ENCODE results near the gene L1CAM.

The L1CAM gene

DNA sequence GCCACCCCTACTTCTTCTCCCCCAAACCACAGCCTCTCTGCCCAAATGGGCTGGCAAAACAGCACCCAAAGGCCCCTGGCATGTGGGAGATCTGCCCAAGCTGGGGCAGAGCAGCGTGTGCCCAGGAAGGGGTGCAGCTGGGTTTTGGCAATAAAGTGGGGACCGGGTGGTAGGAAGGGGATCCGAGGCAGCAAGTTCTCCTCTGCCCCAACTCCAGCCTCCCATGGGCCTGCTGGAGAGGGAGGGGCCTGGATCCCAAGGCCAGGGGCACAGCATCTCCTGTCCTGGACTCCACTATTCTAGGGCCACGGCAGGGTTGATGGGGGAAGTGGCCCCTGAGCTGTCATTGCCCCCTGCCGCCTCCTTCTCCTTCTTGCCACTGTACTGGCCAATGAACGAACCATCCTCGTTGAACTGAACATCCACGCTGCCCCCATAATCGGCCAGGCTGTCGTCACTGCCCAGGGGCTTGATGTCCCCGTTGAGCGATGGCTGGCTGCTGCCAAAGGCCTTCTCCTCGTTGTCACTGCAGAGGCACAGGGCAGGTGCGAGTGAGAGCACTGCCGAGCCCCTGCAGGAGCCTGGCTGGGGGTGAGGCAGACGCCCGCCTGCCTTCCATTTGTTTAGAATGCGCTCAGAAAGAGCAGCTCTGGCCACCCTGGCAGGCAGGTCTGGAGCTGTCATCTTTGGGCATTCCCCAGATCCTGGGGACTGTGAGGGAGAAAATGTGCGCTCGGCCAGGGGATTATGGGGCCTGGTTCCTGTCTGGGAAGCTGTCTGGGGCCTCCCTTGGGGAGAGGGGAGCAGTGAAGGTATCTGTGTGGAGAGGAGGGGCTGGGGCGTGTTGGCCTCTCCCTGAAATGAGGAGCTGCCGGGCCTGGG lies 23.4 kb downstream of the L1CAM start:
- no peak for DNase-seq

DNA sequence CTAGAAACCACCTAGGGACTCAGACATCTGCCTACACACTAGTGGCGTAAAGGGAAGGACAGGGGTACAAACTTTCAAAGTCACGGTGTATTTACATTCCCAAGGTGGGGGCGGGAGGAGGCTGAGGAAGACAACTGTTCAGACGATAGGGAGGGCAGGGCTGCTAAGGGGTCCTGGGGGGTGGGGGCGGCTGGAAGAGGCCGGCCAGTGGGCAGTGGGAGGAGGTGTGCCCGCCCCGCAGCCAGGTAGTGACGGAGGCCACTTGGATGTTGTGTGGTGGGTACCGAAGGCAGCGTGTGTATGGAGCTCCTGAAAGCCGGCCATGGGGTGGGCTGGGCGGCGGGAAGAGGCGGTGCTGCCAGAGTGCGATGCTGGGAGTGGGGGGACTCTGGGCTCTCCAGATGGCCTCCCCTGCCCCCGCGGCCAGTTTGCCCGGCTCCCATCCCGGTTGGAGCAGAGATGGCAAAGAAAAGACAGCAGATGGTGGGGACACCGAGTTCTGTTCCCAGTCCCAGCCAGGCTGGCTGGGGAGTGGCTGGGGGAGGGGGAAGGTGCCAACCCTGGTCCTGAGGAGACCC lies 24.2 kb downstream of the L1CAM start:
- no peak for DNase-seq

DNA sequence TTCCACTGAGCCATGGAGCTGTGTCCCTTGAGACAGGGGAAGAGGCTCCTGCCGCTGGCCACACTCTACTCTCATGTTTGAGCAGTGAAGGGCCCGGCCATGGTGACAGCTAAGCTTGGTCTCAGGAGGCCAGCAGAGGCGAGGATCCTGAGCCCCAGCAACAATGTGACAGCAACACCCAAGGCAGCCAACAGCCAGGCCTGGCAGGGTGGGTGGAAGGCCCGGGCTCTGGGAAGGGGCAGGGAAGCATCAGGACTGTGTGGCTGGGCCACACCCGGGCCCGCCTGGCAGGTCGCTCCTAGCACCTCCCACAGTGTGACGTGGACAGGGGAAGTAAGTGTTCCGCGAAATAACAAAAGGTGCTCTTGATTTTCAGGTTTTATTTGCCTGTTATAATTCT lies 24.8 kb downstream of the L1CAM start:
- DNase-seq = no peak

DNA sequence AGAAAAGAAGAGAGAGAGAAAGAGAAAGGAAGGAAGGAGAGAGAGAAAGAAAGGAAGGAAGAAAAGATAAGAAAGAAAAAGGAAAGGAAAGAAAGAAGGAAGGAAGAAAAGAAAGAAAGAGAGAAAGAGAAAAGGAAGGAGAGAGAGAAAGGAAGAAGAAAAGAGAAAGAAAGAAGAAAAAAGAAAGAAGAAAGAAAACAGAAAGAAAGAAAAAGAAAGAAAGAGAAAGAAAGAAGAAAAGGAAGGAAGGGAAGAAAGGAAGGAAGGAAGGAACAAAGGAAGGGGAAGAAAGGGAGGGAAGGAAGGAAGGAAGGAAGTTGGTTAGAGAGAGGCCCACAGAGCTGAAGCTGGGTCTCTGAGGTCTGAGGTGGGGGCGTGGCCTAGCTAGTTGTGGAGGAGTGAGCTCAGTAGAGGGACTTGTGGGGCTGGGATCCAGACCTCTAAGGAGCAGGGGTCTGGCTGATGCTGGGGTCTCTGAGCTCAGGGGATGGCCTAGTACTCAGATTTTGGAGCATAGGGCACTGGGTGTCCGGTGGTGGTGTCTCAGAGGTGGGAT lies 28.5 kb downstream of the L1CAM start:
- DNase-seq = no peak

DNA sequence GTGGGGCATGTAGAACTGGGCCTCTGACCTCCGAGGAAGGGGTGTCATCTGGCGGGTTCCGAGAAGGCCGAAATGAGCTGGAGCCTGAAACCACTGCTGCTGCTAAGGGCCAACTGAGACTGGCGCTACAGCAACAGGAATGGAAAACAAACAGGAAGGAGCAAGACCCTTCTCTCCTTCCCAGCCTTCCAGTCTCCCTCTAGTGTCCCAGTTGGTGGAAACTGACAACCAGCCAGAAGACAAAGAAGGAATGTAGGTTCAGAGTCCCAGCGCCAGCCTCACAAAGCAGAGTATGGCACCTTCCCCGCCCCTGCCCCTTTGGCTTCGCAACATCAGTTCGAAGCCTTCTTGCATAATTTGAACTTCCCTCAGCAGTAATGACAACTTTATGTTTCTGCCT lies 31.3 kb downstream of the L1CAM start:
- no peak for DNase-seq

DNA sequence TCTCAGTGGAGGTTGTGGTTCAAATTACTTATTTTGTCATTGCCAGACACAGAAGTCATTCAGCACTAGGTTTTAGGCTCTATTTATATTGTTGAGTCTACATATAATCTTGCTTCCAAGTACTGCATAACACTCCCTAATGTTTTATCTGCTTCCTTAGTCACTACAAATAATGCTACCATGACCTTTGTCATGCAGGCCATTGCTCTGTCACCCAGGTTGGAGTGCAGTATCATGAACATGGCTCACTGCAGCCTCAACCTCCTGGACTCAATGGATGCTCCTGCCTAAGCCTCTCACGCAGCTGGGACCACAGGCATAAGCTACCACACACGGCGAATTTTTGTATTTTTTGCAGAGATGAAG lies 32.1 kb downstream of the L1CAM start:
- no peak for DNase-seq

DNA sequence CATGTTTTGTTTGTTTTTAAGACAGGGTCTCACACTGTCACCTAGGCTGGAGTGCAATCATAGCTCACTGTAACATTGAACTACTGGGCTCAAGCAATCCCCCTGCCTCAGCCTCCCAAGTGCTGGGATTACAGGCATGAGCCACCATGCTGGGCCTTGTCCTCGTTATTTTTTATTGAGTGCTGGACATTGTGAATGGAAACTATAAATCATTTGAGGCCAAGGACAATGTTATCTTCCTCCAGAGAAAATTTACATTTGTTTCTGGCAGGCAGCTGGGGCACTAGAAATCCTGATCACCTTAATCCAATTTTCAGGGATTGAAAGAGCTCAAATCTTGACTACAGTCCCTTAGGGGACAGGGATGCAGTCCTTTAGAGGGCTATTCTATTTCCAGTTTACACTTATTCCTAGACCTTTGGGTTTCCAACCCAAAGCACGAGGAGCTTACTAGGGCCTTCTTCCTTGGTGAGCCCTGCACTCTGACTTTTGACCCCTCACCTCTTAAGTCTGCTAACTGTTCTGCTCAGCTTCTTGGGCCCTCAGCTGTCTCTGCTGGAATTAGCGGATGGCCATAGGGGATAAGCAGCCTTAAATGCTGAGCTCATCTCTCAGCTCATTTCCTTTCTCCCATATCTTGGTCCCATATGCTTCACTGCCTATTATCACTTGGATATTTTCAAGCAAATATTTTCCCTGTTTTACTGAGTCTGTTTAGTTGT lies 32.6 kb downstream of the L1CAM start:
- no peak for DNase-seq

DNA sequence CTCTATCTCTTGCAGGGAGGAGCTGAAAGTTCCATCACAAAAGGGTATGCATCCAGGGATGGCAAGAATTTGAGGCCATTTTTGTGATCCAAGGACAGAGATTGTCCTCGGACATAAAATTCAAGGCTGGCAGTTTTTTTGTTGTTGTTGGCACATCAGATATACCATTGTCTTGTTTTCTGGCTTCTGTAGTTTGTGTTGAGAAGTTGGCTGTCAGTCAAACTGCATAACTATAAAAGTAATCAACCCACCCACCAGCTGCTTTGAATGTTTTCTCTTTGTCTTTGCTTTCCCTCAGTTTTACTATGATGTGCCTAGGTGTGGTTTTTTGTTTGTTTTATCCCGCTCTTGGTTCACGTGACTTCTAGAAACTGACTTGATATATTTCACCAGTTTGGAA lies 34.0 kb downstream of the L1CAM start:
- DNase-seq = no peak

DNA sequence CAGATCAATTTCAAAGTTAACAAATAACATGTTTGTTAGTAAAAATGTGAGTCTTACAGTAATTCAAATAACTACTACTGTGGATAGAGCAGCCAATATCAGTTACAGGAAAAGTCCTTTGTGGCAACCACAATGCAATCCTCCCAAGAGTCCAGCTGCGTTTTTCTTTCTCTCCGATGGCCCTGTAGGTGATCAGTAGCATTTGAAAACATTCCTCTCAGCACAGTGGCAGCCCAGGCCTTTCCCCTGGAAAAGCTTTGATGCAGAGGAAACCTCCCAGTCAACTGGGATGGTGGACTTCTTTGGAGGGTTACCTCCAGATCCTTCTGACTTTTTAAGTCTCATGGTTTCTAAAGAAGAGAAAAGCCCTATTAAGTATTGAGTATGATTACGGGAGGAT lies 37.6 kb downstream of the L1CAM start:
- DNase-seq = no peak

DNA sequence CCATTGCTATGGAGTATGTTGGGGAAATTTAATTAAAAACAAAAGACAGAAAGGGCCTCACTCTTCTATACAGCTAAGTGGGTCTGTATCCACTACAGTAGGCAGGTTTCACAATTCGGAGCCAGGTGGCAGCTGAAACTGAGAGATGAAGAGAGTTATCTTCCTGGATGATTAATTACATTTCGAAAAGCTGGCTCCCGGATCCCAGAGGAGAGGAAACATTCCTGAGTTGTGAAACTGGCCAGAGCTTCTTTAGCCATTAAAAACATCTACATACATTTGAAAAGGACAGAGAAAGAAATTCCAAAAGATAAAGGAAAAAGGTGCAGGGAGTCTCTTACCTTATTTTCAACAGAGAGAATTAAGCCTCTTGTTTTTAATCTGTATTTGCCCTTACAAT lies 40.1 kb downstream of the L1CAM start:
- no peak for DNase-seq

DNA sequence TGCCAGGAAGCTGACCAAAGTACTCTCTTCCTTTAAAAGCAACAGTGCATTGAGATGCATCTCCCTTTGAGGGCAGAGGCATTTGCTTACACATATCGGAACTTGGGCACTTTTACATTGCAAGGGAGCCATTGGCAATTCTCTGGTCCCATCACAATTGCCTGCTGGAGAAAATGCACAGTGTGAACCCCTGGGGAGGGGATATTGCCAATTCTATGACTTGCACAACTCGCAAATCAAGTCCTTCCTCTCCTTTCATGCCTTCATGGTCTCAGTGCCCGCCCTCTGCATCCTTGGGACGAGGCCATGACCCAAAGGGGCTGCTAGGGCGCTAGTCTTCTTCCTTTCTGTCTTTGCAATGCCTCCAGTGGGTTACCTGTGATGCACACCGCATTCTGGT lies 40.8 kb downstream of the L1CAM start:
- no peak for DNase-seq

DNA sequence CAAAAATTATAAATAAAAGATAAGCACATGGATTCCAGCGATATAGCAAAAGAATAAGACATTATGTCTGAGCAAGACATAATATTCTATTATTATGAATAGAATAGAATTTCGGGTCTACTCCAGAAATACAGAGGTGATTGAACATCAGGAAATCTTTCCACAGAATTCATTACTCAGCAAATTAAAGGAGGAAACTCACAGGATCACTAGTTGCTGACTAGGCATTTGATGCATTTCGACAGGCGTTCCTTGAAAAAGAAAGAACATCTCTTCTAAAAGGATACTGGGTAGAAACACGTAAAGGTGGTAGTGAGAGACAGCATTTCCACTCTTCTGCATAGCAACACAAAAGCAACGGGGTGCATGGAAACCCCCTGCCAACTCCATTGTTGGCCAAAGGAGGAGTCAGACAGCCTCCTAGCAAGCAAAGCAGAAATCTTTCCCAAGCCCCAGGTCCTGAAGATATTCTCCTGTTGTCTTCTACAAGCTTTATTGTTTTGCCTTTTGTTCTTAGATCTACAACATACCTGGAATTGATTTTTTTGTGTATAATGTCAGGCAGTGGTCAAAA lies 41.4 kb downstream of the L1CAM start:
- DNase-seq = no peak

DNA sequence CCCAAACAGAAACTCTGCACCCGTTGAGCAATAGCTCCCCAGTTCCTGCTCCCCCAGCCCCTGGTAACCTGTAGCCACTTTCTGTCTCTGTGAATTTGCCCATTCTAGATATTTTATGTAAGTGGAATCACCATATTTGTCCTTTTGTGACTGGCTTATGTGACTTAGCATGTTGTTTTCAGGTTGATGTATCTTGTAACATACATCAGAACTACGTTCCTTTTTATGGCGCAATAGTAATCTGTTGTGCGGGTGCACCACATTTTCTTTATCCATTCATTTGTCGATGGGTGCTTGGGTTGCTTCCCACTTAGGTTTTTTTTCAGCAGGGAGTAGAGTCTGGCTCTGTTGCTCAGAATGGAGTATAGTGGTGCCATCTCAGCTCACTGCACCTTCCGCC lies 49.1 kb downstream of the L1CAM start:
- DNase-seq = no peak

DNA sequence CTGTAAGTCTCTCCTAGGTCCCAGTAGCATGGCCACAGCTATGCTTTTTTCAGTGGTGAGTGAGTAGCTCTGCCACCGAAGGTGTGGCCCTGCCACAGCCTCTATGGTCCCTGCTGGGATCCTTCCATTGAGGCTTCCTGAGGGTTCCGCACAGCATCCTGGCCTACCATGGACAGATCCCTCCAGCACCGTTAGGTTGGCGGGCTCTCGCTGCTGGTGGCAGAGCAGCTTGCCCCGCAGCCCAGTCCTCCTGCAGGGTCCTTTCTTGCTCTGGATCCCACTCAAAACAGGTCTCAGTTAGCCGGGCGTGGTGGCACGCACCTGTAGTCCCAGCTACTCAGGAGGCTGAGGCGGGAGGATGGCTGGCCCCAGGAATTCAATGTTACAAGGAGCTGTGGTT lies 53.2 kb downstream of the L1CAM start:
- no peak for DNase-seq

DNA sequence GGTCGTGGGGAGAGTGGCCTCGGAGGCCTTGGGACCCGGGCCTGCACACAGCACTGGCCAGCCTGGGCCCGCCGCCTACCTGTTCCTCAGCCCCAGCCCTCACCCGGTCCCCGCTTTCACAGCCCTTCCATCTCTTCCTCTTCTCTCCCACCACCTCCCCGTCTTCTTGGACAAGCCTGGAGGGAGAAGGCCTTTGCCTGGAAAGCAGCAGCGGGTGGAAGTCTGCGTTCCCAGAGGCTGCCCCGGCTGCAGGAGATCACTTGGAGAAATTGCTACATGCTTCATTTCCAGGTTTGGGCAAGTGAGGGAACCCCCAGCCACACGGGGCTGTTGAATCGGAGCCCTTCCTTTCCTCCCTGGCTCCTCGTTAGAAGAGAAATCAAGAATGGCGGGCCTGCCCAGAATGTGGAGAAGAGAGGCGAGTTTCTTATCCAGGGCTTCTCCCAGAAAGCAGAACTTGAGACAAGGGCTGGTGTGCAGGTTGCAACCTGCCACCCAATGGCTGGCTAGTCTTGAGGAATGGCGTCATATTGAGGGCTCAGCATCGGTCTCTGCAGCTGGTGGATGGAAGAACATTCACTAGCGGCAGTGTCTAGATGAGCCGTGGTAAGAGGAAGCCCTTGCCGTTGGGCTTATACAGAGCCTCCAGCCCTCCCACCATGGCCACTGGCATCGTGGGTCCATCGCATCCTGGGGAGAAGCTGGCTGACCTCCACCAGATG lies 54.4 kb downstream of the L1CAM start:
- no peak for DNase-seq

DNA sequence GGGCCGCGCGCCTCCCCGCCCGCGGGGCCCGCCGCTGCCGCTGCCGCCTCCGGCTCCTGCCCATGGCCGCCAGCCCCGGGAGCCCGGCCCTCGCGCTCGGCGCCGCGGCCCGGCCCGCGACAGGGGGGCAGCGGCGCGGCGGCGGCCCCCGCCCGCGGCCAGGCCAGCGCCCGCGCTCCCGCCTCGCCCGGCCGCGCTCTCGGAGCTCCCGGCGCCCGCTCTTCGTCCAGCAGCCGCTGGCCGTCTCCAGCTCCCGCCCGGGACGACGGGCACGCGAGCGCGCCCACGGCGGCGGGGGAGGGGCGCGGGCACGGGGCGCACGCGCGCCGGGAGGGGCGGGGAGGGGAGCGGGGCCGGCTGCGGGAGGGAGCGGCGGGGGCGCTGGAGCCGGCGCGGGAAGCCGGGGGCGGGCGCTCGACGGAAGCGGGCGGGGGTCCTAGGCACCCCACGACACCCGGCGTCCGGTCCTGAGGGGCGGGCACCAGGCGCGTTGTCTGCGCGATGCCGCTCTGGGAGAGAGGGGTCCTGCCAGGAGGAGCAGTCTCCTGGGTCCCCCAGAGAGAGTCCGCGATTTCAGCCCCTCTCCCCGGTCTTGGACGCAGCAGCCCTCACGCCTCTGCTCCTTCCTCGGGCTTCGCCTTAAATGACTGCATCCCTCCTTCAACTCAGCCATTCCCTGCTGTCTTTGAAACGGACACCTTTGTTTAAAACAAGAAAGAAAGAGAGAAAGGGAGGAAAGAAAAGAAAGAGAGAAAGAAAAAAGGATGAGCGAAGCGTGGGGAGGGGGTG lies 55.1 kb downstream of the L1CAM start:
- no peak for DNase-seq

DNA sequence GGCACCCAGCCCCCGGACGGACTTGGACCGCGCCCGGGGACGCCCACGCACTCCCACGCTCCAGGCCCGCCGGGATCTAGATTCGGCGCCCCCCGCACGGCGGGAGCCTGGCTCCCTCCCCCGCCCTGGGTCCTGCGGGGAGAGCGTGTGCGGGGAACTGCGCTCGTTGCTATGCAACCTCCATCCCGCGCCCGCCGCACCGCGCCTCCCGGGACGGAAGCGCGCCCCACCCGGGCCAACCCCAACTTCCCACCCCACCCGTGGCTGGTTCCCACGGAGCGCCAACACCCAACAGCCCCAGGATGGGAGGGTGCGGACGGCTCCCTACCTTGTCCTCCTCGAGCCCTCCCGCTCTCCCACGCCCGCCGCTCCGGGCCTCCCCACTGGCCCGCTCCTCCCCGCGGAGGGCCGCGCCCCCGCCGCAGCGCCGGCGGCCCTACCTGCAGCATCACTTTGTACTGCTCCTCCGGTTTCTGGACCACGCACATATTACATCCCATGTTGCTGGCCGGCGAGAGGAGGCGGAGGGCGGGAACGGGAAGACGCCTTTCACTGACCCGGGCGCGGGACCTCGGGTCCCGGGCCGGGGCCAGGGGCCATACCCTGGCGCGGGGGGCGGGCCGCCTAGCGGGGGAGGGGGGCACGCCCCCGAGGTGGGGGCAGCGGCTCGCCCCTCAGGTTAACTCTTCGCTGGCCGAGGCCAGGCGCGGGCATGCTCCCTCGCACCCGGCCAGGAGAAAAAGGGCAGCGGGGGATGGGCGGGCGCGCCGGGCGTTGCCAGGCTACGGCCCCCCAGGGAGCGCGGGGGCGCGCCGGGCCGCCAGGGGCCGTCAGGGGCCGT lies 56.0 kb downstream of the L1CAM start, which contains the start of gene PDZD4:
PDZD4 (minus strand) TSS at position 746 of the 841 bp plus-strand sequence; CDS start at position 500, 246 bp downstream.
- peak; percentile 20 for DNase-seq

DNA sequence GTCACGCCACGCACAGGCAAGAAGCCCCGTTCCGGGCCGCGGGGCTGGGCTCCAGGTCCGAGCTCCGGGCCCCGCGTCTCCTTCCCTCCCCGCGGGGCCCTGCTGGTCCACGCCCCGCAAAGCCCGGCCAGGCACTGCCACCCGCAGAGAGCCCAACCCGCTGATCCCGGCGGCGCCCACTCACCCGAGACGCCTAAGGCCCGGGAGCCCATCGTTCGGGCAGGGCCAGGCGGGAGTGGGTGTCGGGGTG lies 56.5 kb downstream of the L1CAM start:
- DNase-seq = no peak

DNA sequence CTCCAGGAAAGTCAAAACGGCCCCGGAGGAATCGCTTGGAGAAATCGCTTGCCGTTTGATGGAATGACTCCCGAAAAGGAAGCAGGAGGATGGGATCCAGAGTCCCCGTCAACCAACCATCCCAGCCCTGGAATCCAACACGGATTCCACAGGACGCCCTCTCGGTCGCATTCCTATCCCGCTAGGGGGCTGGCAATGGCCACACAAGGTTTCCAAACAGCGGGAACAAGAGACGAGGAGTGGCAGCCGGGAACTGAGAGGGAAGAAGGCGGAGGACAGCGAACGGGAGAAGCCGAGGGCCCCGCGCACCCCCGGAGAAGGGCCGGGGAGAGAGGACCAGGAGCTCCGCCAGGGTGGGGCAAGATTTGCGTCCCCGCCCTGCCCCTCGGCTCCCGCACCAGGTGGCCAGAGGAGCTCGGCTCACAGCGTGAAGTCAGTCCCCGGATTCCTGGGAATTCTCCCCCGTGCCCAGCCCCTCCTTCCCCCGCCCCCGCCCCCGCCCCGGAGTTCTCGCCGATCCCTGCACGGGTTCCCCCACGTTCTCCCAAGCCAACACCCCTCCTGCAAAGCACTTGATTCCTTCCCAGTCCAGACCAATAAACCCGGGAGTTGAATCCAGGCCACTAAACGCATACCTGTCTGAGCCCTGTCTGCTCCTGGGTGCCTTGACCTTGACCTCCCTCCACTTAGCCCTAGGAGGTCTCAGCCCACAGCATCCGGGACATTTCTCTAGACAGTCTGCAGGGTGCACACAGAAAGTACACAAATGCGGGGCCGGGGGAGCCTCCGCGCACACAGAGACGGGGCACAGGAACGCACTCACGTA lies 57.0 kb downstream of the L1CAM start:
- no peak for DNase-seq

DNA sequence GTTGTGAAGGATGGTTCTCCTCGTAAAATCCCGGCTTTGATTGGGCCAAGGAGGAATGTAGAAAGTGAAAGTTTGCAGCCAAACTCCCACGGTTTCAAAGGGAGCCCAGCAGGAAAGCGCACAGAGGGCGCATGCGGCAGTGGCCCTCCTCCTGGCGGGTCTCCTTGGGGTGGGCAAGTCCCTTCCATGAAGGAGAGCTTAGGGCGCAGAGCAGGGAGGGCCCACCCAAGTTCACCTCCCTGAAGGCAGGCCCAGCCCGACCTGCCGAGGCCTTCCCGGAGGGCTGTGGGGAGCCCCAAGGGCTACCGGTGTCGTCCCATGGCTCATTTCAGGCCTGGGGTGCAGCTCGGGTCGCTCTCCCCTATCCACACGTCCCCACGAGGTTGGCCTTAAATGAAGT lies 57.7 kb downstream of the L1CAM start:
- no peak for DNase-seq

Data from activated naive CD4-positive, alpha-beta T cell treated with anti-CD3 and anti-CD28 coated beads, Interleukin-2, amount 50 U/mL, for 16 hours (primary cell).